BJ (cell line): Measurements from ENCODE around the gene PRKCE. TPM values are rescaled to one million over a fixed set of nuclear protein-coding genes. Genes with fewer than 3 reads are reported as not detected.

Source experiments
- CTCF ChIA-PET: fragments of 350-600 bp; formaldehyde crosslinking; extraction: SDS; loops from one replicate; lab custom pipeline; 2021; ENCODE audit warnings: antibody characterized with exemption, inconsistent platforms; lab: Yijun Ruan, JAX
- POLR2A ChIA-PET: fragments of 300-600 bp; sonication (Branson Sonifier 250); formaldehyde crosslinking; extraction: SDS; loops from one replicate; lab custom pipeline; 2021; ENCODE audit warnings: antibody characterized with exemption; lab: Charles Lee
- DNase-seq: peaks from one replicate; pipeline ENCODE4 v3.0.0-alpha.2; 2011; ENCODE audit warnings: low read depth
- H3K27me3 ChIP-seq: 2 replicates; pipeline ENCODE4 v1.6.0; 2011; ENCODE audit warnings: low read length; ENCODE audit not compliant: control insufficient read depth, insufficient read depth
- H3K36me3 ChIP-seq: 2 replicates; pipeline ENCODE4 v1.5.1; 2011; ENCODE audit warnings: low read length; ENCODE audit not compliant: control insufficient read depth, insufficient read depth
- H3K4me3 ChIP-seq: 2 replicates; pipeline ENCODE4 v1.5.1; 2011; ENCODE audit warnings: low read depth, mild to moderate bottlenecking, control low read depth, low read length
- CTCF ChIP-seq: IDR thresholded peaks from 2 replicates; pipeline ENCODE4 v1.5.1; 2011; ENCODE audit warnings: low read depth, mild to moderate bottlenecking, control low read depth, inconsistent platforms, low read length, moderate library complexity; ENCODE audit not compliant: insufficient read depth
- polyA plus RNA-seq: library from polyadenylated mRNA; depleted of rRNA; stranded (reverse); fragments of >200 nt; gene quantifications from 2 replicates; pipeline ENCODE4 v1.2.3, GENCODE V29; 2011

PRKCE gene
- polyA plus RNA-seq, 1 experiment: 19.7 TPM

GRCh38 chr2:45902380-45902779 lies 250.9 kb downstream of the PRKCE start:
- no peak for DNase-seq
- ChIA-PET CTCF (interaction anchor here (0.6 kb wide), 1 partner anchor 10 kb away, joined by 3 read pairs; no protein-coding TSS in a partner anchor), POLR2A (no interaction called here)
- Histone ChIP-seq H3K27me3 (no peaks in the 10 kb centered on the region), H3K4me3 (no peak overlapping the region), H3K36me3 (no peaks in the 10 kb centered on the region)
- no peak for TF ChIP-seq CTCF

- DNase-seq: no peak
- Histone ChIP-seq H3K4me3 (no peak overlapping the region), H3K27me3 (no peaks in the 10 kb centered on the region), H3K36me3 (no peaks in the 10 kb centered on the region)
- CTCF ChIA-PET: no interaction called here
- POLR2A ChIA-PET: no interaction called here
- no peak for TF ChIP-seq CTCF
These were observed 251.4 kb downstream of the PRKCE start for GRCh38 chr2:45902781-45903375.

- no peak for DNase-seq
- TF ChIP-seq CTCF: no peak
- CTCF ChIA-PET: interaction anchor here (0.7 to 1.3 kb wide), 2 partner anchors 14 to 39 kb away, joined by 3 read pairs; no protein-coding TSS in a partner anchor
- no peak overlapping the region for H3K4me3 ChIP-seq
- POLR2A ChIA-PET: no interaction called here
- no peaks in the 10 kb centered on the region for H3K27me3 ChIP-seq
- no peaks in the 10 kb centered on the region for H3K36me3 ChIP-seq
These were observed 252.9 kb downstream of the PRKCE start for GRCh38 chr2:45904267-45904945.

GRCh38 chr2:45904946-45905631 lies 253.6 kb downstream of the PRKCE start:
- TF ChIP-seq CTCF: no peak
- ChIA-PET CTCF (interaction anchor here (0.7 to 1.3 kb wide), 2 partner anchors 15 to 38 kb away, joined by 3 read pairs; no protein-coding TSS in a partner anchor), POLR2A (no interaction called here)
- H3K4me3 ChIP-seq: no peak overlapping the region
- no peaks in the 10 kb centered on the region for H3K27me3 ChIP-seq
- no peak for DNase-seq
- H3K36me3 ChIP-seq: no peaks in the 10 kb centered on the region

GRCh38 chr2:45905632-45905958 lies 254.1 kb downstream of the PRKCE start:
- no peak for DNase-seq
- ChIA-PET POLR2A (no interaction called here), CTCF (interaction anchor here (1.3 kb wide), 1 partner anchor 15 kb away, joined by 3 read pairs; no protein-coding TSS in a partner anchor)
- H3K27me3 ChIP-seq: no peaks in the 10 kb centered on the region
- no peaks in the 10 kb centered on the region for H3K36me3 ChIP-seq
- no peak for TF ChIP-seq CTCF
- H3K4me3 ChIP-seq: no peak overlapping the region
